Spinal cord (tissue), 10 donors: ENCODE results near the gene LPAR5. TPM values are rescaled to one million over a fixed set of nuclear protein-coding genes. Genes with fewer than 3 reads are reported as not detected.
A peak's percentile ranks its signal among the peaks of the same experiment; 100 is the strongest.

Source experiments
- DNase-seq, 6 donors: peaks; one replicate each; pipeline versions ENCODE4 v3.0.0 to v3.0.0-alpha.2; 2013 to 2015; ENCODE audit warnings: low spot score in 6 of 6, low read depth in 4 of 6
- H3K27ac ChIP-seq: one replicate; pipeline ENCODE4 v1.5.1; 2013; ENCODE audit warnings: low read depth, low read length, control low read depth
- H3K27me3 ChIP-seq: one replicate; pipeline ENCODE4 v1.6.1; 2013; ENCODE audit warnings: low read length; ENCODE audit not compliant: control insufficient read depth, insufficient read depth
- H3K36me3 ChIP-seq: one replicate; pipeline ENCODE4 v1.6.1; 2013; ENCODE audit warnings: low read length; ENCODE audit not compliant: control insufficient read depth, insufficient read depth
- H3K4me1 ChIP-seq: one replicate; pipeline ENCODE4 v1.6.1; 2013; ENCODE audit warnings: low read length; ENCODE audit not compliant: control insufficient read depth, insufficient read depth
- H3K4me3 ChIP-seq: one replicate; pipeline ENCODE4 v1.5.1; 2013; ENCODE audit warnings: low read depth, low read length, control low read depth
- H3K9me3 ChIP-seq: one replicate; pipeline ENCODE4 v1.6.1; 2013; ENCODE audit warnings: low read length; ENCODE audit not compliant: control insufficient read depth, insufficient read depth
- WGBS: methylation state at CpG from one replicate; pipeline ENCODE4 v1.1.5; 2013; ENCODE audit warnings: missing lambda C conversion rate; ENCODE audit not compliant: insufficient coverage; 5-methylcytosine and 5-hydroxymethylcytosine counted together
- polyA plus RNA-seq, 2 donors: library from polyadenylated mRNA; unstranded; fragments of 120-200 nt; gene quantifications; one replicate each; pipeline ENCODE4 v1.2.1, GENCODE V29; 2013; ENCODE audit not compliant: insufficient read length in 2 of 2
- total RNA-seq, 2 donors: library from RNA; depleted of rRNA in 1 of 2; stranded (reverse); fragments of 120-200 nt in 1 of 2; fragments of >200 nt in 1 of 2; gene quantifications; one replicate each; pipeline versions ENCODE4 v1.2.3 to v1.2.4, GENCODE V29; 2013 to 2014
- donor health status: healthy.

LPAR5 gene
- total and polyA plus RNA-seq, 4 donors = 2.5 to 9.1 (median 4.7) TPM

- WGBS = 93% methylated on average over 2 of the region's 5 CpGs
- H3K4me3 ChIP-seq = no peak overlapping the region
- peaks cover 70% of the 10 kb centered on the region for H3K36me3 ChIP-seq
- H3K4me1 ChIP-seq = no peaks in the 10 kb centered on the region
- H3K27me3 ChIP-seq = no peaks in the 10 kb centered on the region
- DNase-seq = no peak
- no peaks in the 10 kb centered on the region for H3K9me3 ChIP-seq
- no peak overlapping the region for H3K27ac ChIP-seq
Measured at GRCh38 chr12:6653987-6654386, 18.2 kb upstream of the LPAR5 start.

- Histone ChIP-seq H3K4me3 (no peak overlapping the region), H3K27me3 (no peaks in the 10 kb centered on the region), H3K4me1 (no peaks in the 10 kb centered on the region), H3K36me3 (peaks cover 70% of the 10 kb centered on the region), H3K9me3 (no peaks in the 10 kb centered on the region), H3K27ac (no peak overlapping the region)
- no peak for DNase-seq
- WGBS = 100% methylated on average over 1 of the region's 1 CpG
Measured at GRCh38 chr12:6653342-6653741, 17.6 kb upstream of the LPAR5 start.

- Histone ChIP-seq H3K27me3 (no peaks in the 10 kb centered on the region), H3K9me3 (no peaks in the 10 kb centered on the region), H3K27ac (no peak overlapping the region), H3K4me3 (no peak overlapping the region), H3K36me3 (peaks cover 67% of the 10 kb centered on the region), H3K4me1 (no peaks in the 10 kb centered on the region)
- DNase-seq = no peak
- 85% methylated on average over 6 of the region's 12 CpGs for WGBS
Measured at GRCh38 chr12:6652391-6652790, 16.6 kb upstream of the LPAR5 start.

- Histone ChIP-seq H3K36me3 (peaks cover 61% of the 10 kb centered on the region), H3K4me1 (peaks cover 8% of the 10 kb centered on the region), H3K27ac (no peak overlapping the region), H3K4me3 (no peak overlapping the region), H3K9me3 (no peaks in the 10 kb centered on the region), H3K27me3 (no peaks in the 10 kb centered on the region)
- 100% methylated on average over 2 of the region's 8 CpGs for WGBS
- DNase-seq = no peak
Measured at GRCh38 chr12:6650832-6651231, 15.1 kb upstream of the LPAR5 start.

GRCh38 chr12:6647083-6647604 lies 11.4 kb upstream of the LPAR5 start, which contains the start of gene ACRBP:
Gene ACRBP, minus strand, starts transcription at chr12:6647432. Its CDS starts 66 bp downstream, at chr12:6647366.
- 4% methylated on average over 38 of the region's 38 CpGs for WGBS
- Histone ChIP-seq H3K9me3 (no peaks in the 10 kb centered on the region), H3K4me3 (peak within 1 kb of the TSS; percentile 48), H3K36me3 (peaks cover 35% of the 10 kb centered on the region), H3K27ac (peak within 1 kb of the TSS; percentile 7), H3K27me3 (no peaks in the 10 kb centered on the region), H3K4me1 (peaks cover 14% of the 10 kb centered on the region)
- peak in 3 of 6 donors; percentile 23 to 85 (median 73) for DNase-seq

- 58% methylated on average over 26 of the region's 28 CpGs for WGBS
Measured at GRCh38 chr12:6646276-6647082, 10.7 kb upstream of the LPAR5 start.

GRCh38 chr12:6644903-6645302 lies 9.1 kb upstream of the LPAR5 start:
- Histone ChIP-seq H3K27ac (peak overlapping the region; percentile 57), H3K9me3 (no peaks in the 10 kb centered on the region), H3K4me3 (no peak overlapping the region), H3K4me1 (peaks cover 14% of the 10 kb centered on the region), H3K36me3 (peaks cover 13% of the 10 kb centered on the region), H3K27me3 (no peaks in the 10 kb centered on the region)
- peak in 2 of 6 donors; percentile 64 to 82 for DNase-seq
- WGBS = 22% methylated on average over 3 of the region's 5 CpGs

More at GRCh38 chr12:6646276-6647082, 10.7 kb upstream of the LPAR5 start:
- no peak for DNase-seq
- Histone ChIP-seq H3K27ac (peak overlapping the region; percentile 7), H3K27me3 (no peaks in the 10 kb centered on the region), H3K4me1 (peaks cover 14% of the 10 kb centered on the region), H3K4me3 (peak overlapping the region; percentile 48), H3K36me3 (peaks cover 29% of the 10 kb centered on the region), H3K9me3 (no peaks in the 10 kb centered on the region)

GRCh38 chr12:6644257-6644596 lies 8.5 kb upstream of the LPAR5 start:
- WGBS = 80% methylated on average over 2 of the region's 6 CpGs
- Histone ChIP-seq H3K27me3 (no peaks in the 10 kb centered on the region), H3K4me1 (peaks cover 14% of the 10 kb centered on the region), H3K9me3 (no peaks in the 10 kb centered on the region), H3K27ac (peak overlapping the region; percentile 57), H3K36me3 (peaks cover 13% of the 10 kb centered on the region), H3K4me3 (no peak overlapping the region)
- no peak for DNase-seq

- no peak for DNase-seq
- Histone ChIP-seq H3K9me3 (no peaks in the 10 kb centered on the region), H3K27ac (no peak overlapping the region), H3K27me3 (no peaks in the 10 kb centered on the region), H3K36me3 (peaks cover 10% of the 10 kb centered on the region), H3K4me1 (peaks cover 14% of the 10 kb centered on the region), H3K4me3 (no peak overlapping the region)
- 73% methylated on average over 5 of the region's 6 CpGs for WGBS
Measured at GRCh38 chr12:6643569-6644256, 8.0 kb upstream of the LPAR5 start.
